K562 (cell line): ENCODE measurements around the gene SEC23A. TPM values are rescaled to one million over a fixed set of nuclear protein-coding genes. Genes with fewer than 3 reads are reported as not detected.

Source experiments
- ATAC-seq: fragments of 200-7000 bp; cut with Tn5 transposase; 3 replicates; pipeline ENCODE4 v1.9.1; 2020; ENCODE audit warnings: moderate library complexity
- BruUV-seq: library from RNA; stranded (reverse); fragments of 400-500 nt; replicated peaks from 2 replicates; lab custom pipeline; 2021; lab: Mats Ljungman, UMichigan
- CTCF ChIA-PET: fragments of 300-600 bp; formaldehyde crosslinking; extraction: SDS; loops from one replicate; lab custom pipeline; 2021; ENCODE audit warnings: low intra/inter-chr PET ratio; lab: Yijun Ruan, JAX
- POLR2A ChIA-PET: fragments of 300-600, 350-650 bp; sonication (Branson Sonifier 250); formaldehyde crosslinking; extraction: SDS; loops from one replicate; lab custom pipeline; 2021; ENCODE audit warnings: antibody characterized with exemption, inconsistent platforms; lab: Yijun Ruan, JAX
- DNase-seq, 4 experiments: peaks; one replicate each; pipeline versions ENCODE4 v3.0.0 to v3.0.0-alpha.2; 2011 to 2018; ENCODE audit warnings: low spot score in 3 of 4, mixed read lengths in 3 of 4; ENCODE audit errors: extremely low read depth in 1 of 4
- FAIRE-seq: peaks from 2 replicates; lab custom pipeline; 2011; peaks lifted over from hg19 to GRCh38; lab: Jason Lieb, UNC
- H2AFZ ChIP-seq: 2 replicates; pipeline ENCODE4 v1.6.0; 2011; ENCODE audit warnings: low read depth, low read length, control low read depth, inconsistent platforms
- H3K27ac ChIP-seq: fragments of 200-600 bp; 3 replicates; pipeline ENCODE4 v1.8.0; 2011; ENCODE audit warnings: low read depth, mild to moderate bottlenecking, control low read depth, inconsistent platforms, low read length, moderate library complexity, mixed read lengths; ENCODE audit errors: extremely low read depth
- H3K27me3 ChIP-seq, 2 experiments: fragments of 300-600 bp in 1 of 2; 2 replicates in 1 of 2; 3 replicates in 1 of 2; pipeline versions ENCODE4 v1.6.0 to v1.8.0; 2011; ENCODE audit warnings: inconsistent platforms in 2 of 2, low read length in 2 of 2, mild to moderate bottlenecking in 1 of 2, mixed read lengths in 1 of 2, moderate library complexity in 1 of 2; ENCODE audit not compliant: control insufficient read depth in 2 of 2, insufficient read depth in 2 of 2
- H3K36me3 ChIP-seq: fragments of 300-600 bp; 3 replicates; pipeline ENCODE4 v1.8.0; 2011; ENCODE audit warnings: mild to moderate bottlenecking, low read length, inconsistent platforms; ENCODE audit not compliant: control insufficient read depth, insufficient read depth
- H3K4me1 ChIP-seq, 2 experiments: fragments of 200-600 bp in 1 of 2; replicated peaks in 1 of 2; 2 replicates in 1 of 2; 3 replicates in 1 of 2; pipeline versions ENCODE4 v1.5.1 to v1.8.0; 2011; ENCODE audit warnings: inconsistent platforms in 2 of 2, low read length in 2 of 2, mild to moderate bottlenecking in 1 of 2, mixed read lengths in 1 of 2, moderate library complexity in 1 of 2; ENCODE audit not compliant: control insufficient read depth in 2 of 2, insufficient read depth in 2 of 2
- H3K4me2 ChIP-seq: 2 replicates; pipeline ENCODE4 v1.6.1; 2011; ENCODE audit warnings: low read length, control low read depth, inconsistent platforms, mixed read lengths; ENCODE audit not compliant: insufficient read depth
- H3K4me3 ChIP-seq: fragments of 200-600 bp; sonication (generic), shearing (Covaris generic); 2 replicates; pipeline ENCODE4 v1.5.1; 2016; ENCODE audit warnings: control low read depth, inconsistent platforms
- H3K79me2 ChIP-seq: fragments of 200-600 bp; 3 replicates; pipeline ENCODE4 v1.8.0; 2011; ENCODE audit warnings: low read length, inconsistent platforms; ENCODE audit not compliant: control insufficient read depth, insufficient read depth
- H3K9ac ChIP-seq, 2 experiments: 2 replicates each; pipeline versions ENCODE4 v1.6.0 to v1.6.1; 2011; ENCODE audit warnings: low read depth in 2 of 2, low read length in 2 of 2, control low read depth in 1 of 2, inconsistent platforms in 1 of 2, mild to moderate bottlenecking in 1 of 2, mixed read lengths in 1 of 2; ENCODE audit not compliant: insufficient read depth in 1 of 2
- H3K9me1 ChIP-seq: one replicate; pipeline ENCODE4 v1.6.0; 2011; ENCODE audit warnings: inconsistent platforms, mild to moderate bottlenecking, low read length, moderate library complexity; ENCODE audit not compliant: control insufficient read depth, insufficient read depth
- H3K9me3 ChIP-seq: replicated peaks from 2 replicates; pipeline ENCODE4 v1.5.1; 2011; ENCODE audit warnings: low read depth, low read length, inconsistent platforms; ENCODE audit not compliant: control insufficient read depth, insufficient read depth
- H4K20me1 ChIP-seq: replicated peaks from 2 replicates; pipeline ENCODE4 v1.6.1; 2011; ENCODE audit warnings: low read length, inconsistent platforms, mixed read lengths; ENCODE audit not compliant: control insufficient read depth, insufficient read depth
- CREM ChIP-seq: IDR thresholded peaks from 2 replicates; pipeline ENCODE4 v1.6.1; 2014; ENCODE audit warnings: antibody characterized with exemption, low read depth
- DNMT1 ChIP-seq: fragments of 450-650 bp; IDR thresholded peaks from 2 replicates; pipeline ENCODE4 v1.6.1; 2016; ENCODE audit warnings: antibody characterized with exemption, mild to moderate bottlenecking
- FOXK2 ChIP-seq, 2 experiments: fragments of 450-650 bp; IDR thresholded peaks in 1 of 2; conservative IDR thresholded peaks in 1 of 2; 2 replicates each; pipeline ENCODE4 v1.6.1; 2016; ENCODE audit warnings: low read depth in 2 of 2, mild to moderate bottlenecking in 1 of 2
- GATAD2A ChIP-seq: fragments of 450-650 bp; IDR thresholded peaks from 2 replicates; pipeline ENCODE4 v1.6.1; 2017
- GTF2A2 ChIP-seq: IDR thresholded peaks from 2 replicates; pipeline ENCODE4 v1.6.1; 2016; ENCODE audit warnings: mild to moderate bottlenecking, missing genetic modification characterization, missing compliant biosample characterization
- MECOM ChIP-seq: fragments of 250-450 bp; sonication (Bioruptor Pico); IDR thresholded peaks from 2 replicates; pipeline ENCODE4 v1.8.0; 2022; ENCODE audit warnings: inconsistent platforms
- NR2C1 ChIP-seq, 2 experiments: fragments of 450-650 bp; IDR thresholded peaks; 2 replicates each; pipeline ENCODE4 v1.6.1; 2017; ENCODE audit warnings: mild to moderate bottlenecking in 2 of 2, antibody characterized with exemption in 1 of 2, inconsistent platforms in 1 of 2, missing compliant biosample characterization in 1 of 2, missing genetic modification characterization in 1 of 2
- NRF1 ChIP-seq, 2 experiments: fragments of 450-650 bp; IDR thresholded peaks in 1 of 2; conservative IDR thresholded peaks in 1 of 2; 2 replicates each; pipeline ENCODE4 v1.6.1; 2014; ENCODE audit warnings: mild to moderate bottlenecking in 2 of 2
- PRPF4 ChIP-seq: fragments of 200-400 bp; formaldehyde crosslinking; IDR thresholded peaks from one replicate; pipeline ENCODE4 v1.6.1; 2017; ENCODE audit warnings: low read length, low read depth, mild to moderate bottlenecking; ENCODE audit not compliant: insufficient read depth, poor library complexity, severe bottlenecking
- RBBP5 ChIP-seq: fragments of 200-600 bp; sonication (generic); IDR thresholded peaks from 2 replicates; pipeline ENCODE4 v1.6.1; 2012; ENCODE audit warnings: borderline replicate concordance, mild to moderate bottlenecking, low read length, control low read depth, inconsistent platforms; ENCODE audit not compliant: insufficient read depth, poor library complexity, severe bottlenecking
- TCF15 ChIP-seq: fragments of 250-450 bp; sonication (Bioruptor Pico); IDR thresholded peaks from 2 replicates; pipeline ENCODE4 v1.8.0; 2022; ENCODE audit warnings: moderate library complexity, mild to moderate bottlenecking, inconsistent platforms
- TOE1 ChIP-seq, 2 experiments: fragments of 450-650 bp in 1 of 2; sonication (generic) in 1 of 2; formaldehyde crosslinking in 1 of 2; IDR thresholded peaks; 2 replicates each; pipeline versions ENCODE4 v1.7.1 to v1.8.0; 2016 to 2022; ENCODE audit warnings: borderline replicate concordance in 2 of 2, mild to moderate bottlenecking in 2 of 2, antibody characterized with exemption in 1 of 2, inconsistent platforms in 1 of 2, low read depth in 1 of 2, missing genetic modification reagents in 1 of 2, moderate library complexity in 1 of 2
- TRIM28 ChIP-seq: fragments of 450-650 bp; IDR thresholded peaks from 2 replicates; pipeline ENCODE4 v1.6.1; 2017
- ZNF41 ChIP-seq: fragments of 250-450 bp; sonication (Bioruptor Pico); conservative IDR thresholded peaks from 2 replicates; pipeline ENCODE4 v1.4.0; 2020; ENCODE audit warnings: mild to moderate bottlenecking
- WGBS: fragments of 100-300 bp; shearing (Covaris generic); methylation state at CpG from one replicate; pipeline ENCODE4 v1.1.6; 2016; ENCODE audit warnings: low coverage, mixed read lengths; ENCODE audit not compliant: insufficient coverage; ENCODE audit errors: missing lambda C conversion rate; 5-methylcytosine and 5-hydroxymethylcytosine counted together
- in situ Hi-C: fragments of 300-500 bp; cut with MboI; formaldehyde crosslinking; loops from 4 replicates; pipeline ENCODE4 v1.15.0; 2018; ENCODE audit warnings: inconsistent platforms, mixed read lengths
- intact Hi-C: fragments of 100-400 bp; cut with micrococcal nuclease; formaldehyde crosslinking; loops from 2 replicates; pipeline ENCODE4 v1.14.2; 2022
- polyA plus RNA-seq, 8 experiments: library from polyadenylated mRNA; depleted of rRNA in 4 of 8; stranded (reverse) in 5 of 8; unstranded in 3 of 8; fragments of >200 nt; fragmentation: Nextera tagmentation in 2 of 8; fragmentation: Illumina TruSeq in 1 of 8; extraction: Ambion mirVana in 2 of 8; extraction: Trizol in 1 of 8; gene quantifications; 2 replicates each; pipeline versions ENCODE4 v1.2.1 to v1.2.3, GENCODE V29; 2011 to 2014; ENCODE audit warnings: inconsistent platforms in 1 of 8, missing spikeins in 1 of 8
- total RNA-seq, 7 experiments: library from RNA; depleted of rRNA in 6 of 7; stranded (reverse); fragments of >200 nt in 6 of 7; fragmentation: Illumina TruSeq in 2 of 7; extraction: Trizol in 2 of 7; gene quantifications; 2 replicates each; pipeline versions ENCODE4 v1.2.1 to v1.2.3, GENCODE V29; 2011 to 2021; ENCODE audit warnings: low replicate concordance in 1 of 7

Gene SEC23A
- total and polyA plus RNA-seq, 9 of the 15 experiments (the other 6 are each of a cell fraction or from before 2014, with no cell fraction given), result 5.5 to 47.0 (median 14.5) TPM

DNA sequence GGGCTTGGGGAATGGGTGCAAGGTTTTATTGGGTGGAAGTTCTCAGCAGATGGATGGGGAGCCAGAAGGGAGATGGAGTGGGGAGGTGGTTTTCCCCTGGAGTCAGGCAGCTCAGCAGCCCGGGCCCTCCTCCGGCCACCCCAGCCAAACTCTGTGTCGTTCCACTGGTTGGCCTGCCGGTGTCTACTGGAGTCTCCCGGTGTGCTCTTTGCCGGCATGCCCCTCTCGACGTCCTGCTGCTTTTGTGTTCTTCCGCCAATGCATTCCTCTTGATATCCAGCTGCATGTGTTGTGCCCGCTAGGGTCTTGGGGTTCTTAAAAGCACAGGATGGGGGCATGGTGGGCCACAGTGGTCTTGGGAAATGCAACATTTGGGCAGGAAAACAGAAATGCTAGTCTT, 72.8 kb downstream of the SEC23A start:
- FAIRE-seq, result no peak
- Histone ChIP-seq H3K36me3 (peaks cover 4% of the 10 kb centered on the region; the same call in 2 of the 3 replicates), H3K4me3 (no peak overlapping the region), H4K20me1 (no peaks in the 10 kb centered on the region), H3K27me3 (no peaks in the 10 kb centered on the region), H3K9ac (no peak overlapping the region), H3K9me3 (no peaks in the 10 kb centered on the region), H3K4me1 (no peaks in the 10 kb centered on the region), H3K27ac (no peak overlapping the region), H3K4me2 (no peak overlapping the region), H3K9me1 (no peaks in the 10 kb centered on the region), H3K79me2 (no peaks in the 10 kb centered on the region), H2AFZ (no peak overlapping the region)
- DNase-seq, result no peak
- no peak for ATAC-seq
- CTCF ChIA-PET, result no interaction called here
- TF ChIP-seq DNMT1 (no peak), FOXK2 (conservative IDR thresholded peaks at IDR 0.05 in 1 of 2, IDR thresholded peaks at IDR 0.05 in 1 of 2; ENCODE audit: low read depth in 2 of 2) (no peak), ZNF41 (CRISPR knock-in tag) (no peak), GATAD2A (no peak), RBBP5 (no peak), NR2C1 (IDR thresholded peaks at IDR 0.05) (no peak), NR2C1 (tag; IDR thresholded peaks at IDR 0.05) (no peak), PRPF4 (no peak), TCF15 (CRISPR knock-in tag) (no peak), NRF1 (conservative IDR thresholded peaks at IDR 0.05 in 1 of 2, IDR thresholded peaks at IDR 0.05 in 1 of 2) (no peak), TRIM28 (no peak), GTF2A2 (tag) (no peak), MECOM (CRISPR knock-in tag) (no peak), CREM (no peak), TOE1 (IDR thresholded peaks at IDR 0.05; ENCODE audit: borderline replicate concordance) (no peak), TOE1 (CRISPR knock-in tag; IDR thresholded peaks at IDR 0.05; ENCODE audit: borderline replicate concordance, low read depth) (no peak)
- POLR2A ChIA-PET, result no interaction called here
- 89% methylated on average over 8 of the region's 10 CpGs for WGBS
- intact Hi-C loops, result no loop called here
- in situ Hi-C loops, result no loop called here
- no TSS peak for BruUV-seq
